ENCODE measurements around the gene UACA. TPM values are rescaled to one million over a fixed set of nuclear protein-coding genes. Genes with fewer than 3 reads are reported as not detected.
"Not testable (repeated sequence)": the region's sequence is repeated elsewhere in the genome, so short reads cannot be mapped to it uniquely, and the experiment has no call there.

Gene UACA
- total RNA-seq, 1 donor from 2014 or later, result 18.2 TPM

- Histone ChIP-seq H3K27me3 (ENCODE audit: control insufficient read depth, insufficient read depth, low read length) (no peaks in the 10 kb centered on the region), H3K4me3 (ENCODE audit: low read depth, low read length) (no peak overlapping the region), H3K36me3 (ENCODE audit: control insufficient read depth, insufficient read depth, low read length) (no peaks in the 10 kb centered on the region)
- DNase-seq (ENCODE audit: low read depth), result no peak
- TF ChIP-seq CTCF (IDR thresholded peaks at IDR 0.05; ENCODE audit: insufficient read depth, low read length, severe bottlenecking), result no peak
- FAIRE-seq, result no peak
Observed at GRCh38 chr15:70754862-70755261, 8.5 kb downstream of the UACA start.

- DNase-seq (ENCODE audit: low read depth) (no peak), FAIRE-seq (no peak)
- Histone ChIP-seq H3K36me3 (ENCODE audit: control insufficient read depth, insufficient read depth, low read length) (no peaks in the 10 kb centered on the region), H3K4me3 (ENCODE audit: low read depth, low read length) (no peak overlapping the region), H3K27me3 (ENCODE audit: control insufficient read depth, insufficient read depth, low read length) (no peaks in the 10 kb centered on the region)
- no peak for TF ChIP-seq CTCF (IDR thresholded peaks at IDR 0.05; ENCODE audit: insufficient read depth, low read length, severe bottlenecking)
Observed at GRCh38 chr15:70753101-70753829, 10.1 kb downstream of the UACA start.

GRCh38 chr15:70752193-70752635 lies 11.1 kb downstream of the UACA start:
- H3K4me3 ChIP-seq (ENCODE audit: low read depth, low read length), result no peak overlapping the region
- DNase-seq (ENCODE audit: low read depth), result no peak
- TF ChIP-seq CTCF (IDR thresholded peaks at IDR 0.05; ENCODE audit: insufficient read depth, low read length, severe bottlenecking), result no peak
- no peaks in the 10 kb centered on the region for H3K27me3 ChIP-seq (ENCODE audit: control insufficient read depth, insufficient read depth, low read length)
- H3K36me3 ChIP-seq (ENCODE audit: control insufficient read depth, insufficient read depth, low read length), result no peaks in the 10 kb centered on the region
- FAIRE-seq, result no peak

GRCh38 chr15:70750203-70750869 lies 13.0 kb downstream of the UACA start:
- H3K27me3 ChIP-seq (ENCODE audit: control insufficient read depth, insufficient read depth, low read length), result no peaks in the 10 kb centered on the region
- H3K36me3 ChIP-seq (ENCODE audit: control insufficient read depth, insufficient read depth, low read length), result no peaks in the 10 kb centered on the region
- TF ChIP-seq CTCF (IDR thresholded peaks at IDR 0.05; ENCODE audit: insufficient read depth, low read length, severe bottlenecking), result no peak
- FAIRE-seq, result peak; percentile 47
- no peak overlapping the region for H3K4me3 ChIP-seq (ENCODE audit: low read depth, low read length)
- no peak for DNase-seq (ENCODE audit: low read depth)

- no peaks in the 10 kb centered on the region for H3K27me3 ChIP-seq (ENCODE audit: control insufficient read depth, insufficient read depth, low read length)
- H3K36me3 ChIP-seq (ENCODE audit: control insufficient read depth, insufficient read depth, low read length), result no peaks in the 10 kb centered on the region
- FAIRE-seq, result no peak
- DNase-seq (ENCODE audit: low read depth), result no peak
- H3K4me3 ChIP-seq (ENCODE audit: low read depth, low read length), result no peak overlapping the region
- no peak for TF ChIP-seq CTCF (IDR thresholded peaks at IDR 0.05; ENCODE audit: insufficient read depth, low read length, severe bottlenecking)
Observed at GRCh38 chr15:70748281-70748747, 15.0 kb downstream of the UACA start.

- H3K27me3 ChIP-seq (ENCODE audit: control insufficient read depth, insufficient read depth, low read length); H3K4me3 ChIP-seq (ENCODE audit: low read depth, low read length); FAIRE-seq; H3K36me3 ChIP-seq (ENCODE audit: control insufficient read depth, insufficient read depth, low read length); DNase-seq (ENCODE audit: low read depth): not testable (repeated sequence)
Observed at GRCh38 chr15:70746598-70746997, 16.8 kb downstream of the UACA start.

All from bronchial epithelial cell (primary cell).